SKM-1 treated with dmso at 0.1 percent for 144 hours (cell line): Measurements from ENCODE around the gene AP3M1.

Experiments used
- DNase-seq: peaks from one replicate; lab custom pipeline; 2025; ENCODE audit not compliant: unreplicated experiment; lab: John Stamatoyannopoulos, UW

Gene AP3M1

GRCh38 chr10:74120911-74121310 lies 29.7 kb downstream of the AP3M1 start:
- DNase-seq: no peak

- no peak for DNase-seq
These were observed 31.8 kb downstream of the AP3M1 start for GRCh38 chr10:74118804-74119203.

GRCh38 chr10:74117738-74118137 lies 32.9 kb downstream of the AP3M1 start:
- no peak for DNase-seq

GRCh38 chr10:74114041-74114448 lies 36.6 kb downstream of the AP3M1 start:
- DNase-seq: no peak

- DNase-seq: no peak
These were observed 37.1 kb downstream of the AP3M1 start for GRCh38 chr10:74113546-74113945.

GRCh38 chr10:74111799-74112198 lies 38.8 kb downstream of the AP3M1 start:
- DNase-seq: no peak

- DNase-seq: no peak
These were observed 40.5 kb downstream of the AP3M1 start for GRCh38 chr10:74110120-74110519.

- no peak for DNase-seq
These were observed 41.2 kb downstream of the AP3M1 start for GRCh38 chr10:74109452-74109851.

GRCh38 chr10:74107391-74107790 lies 43.2 kb downstream of the AP3M1 start:
- no peak for DNase-seq

- no peak for DNase-seq
These were observed 45.6 kb downstream of the AP3M1 start for GRCh38 chr10:74104996-74105395.

- DNase-seq: no peak
These were observed 46.1 kb downstream of the AP3M1 start for GRCh38 chr10:74104480-74104879.

GRCh38 chr10:74103560-74104258 lies 46.9 kb downstream of the AP3M1 start:
- DNase-seq: no peak

GRCh38 chr10:74099836-74100235 lies 50.8 kb downstream of the AP3M1 start:
- no peak for DNase-seq

- DNase-seq: no peak
These were observed 51.2 kb downstream of the AP3M1 start for GRCh38 chr10:74099420-74099819.

GRCh38 chr10:74097776-74098175 lies 52.9 kb downstream of the AP3M1 start:
- no peak for DNase-seq

- no peak for DNase-seq
These were observed 53.9 kb downstream of the AP3M1 start for GRCh38 chr10:74096777-74097176.

- DNase-seq: no peak
These were observed 56.4 kb downstream of the AP3M1 start for GRCh38 chr10:74094231-74094630.

- DNase-seq: no peak
These were observed 57.0 kb downstream of the AP3M1 start for GRCh38 chr10:74093530-74094164.

GRCh38 chr10:74092372-74092771 lies 58.3 kb downstream of the AP3M1 start:
- no peak for DNase-seq

GRCh38 chr10:74088722-74089121 lies 61.9 kb downstream of the AP3M1 start:
- DNase-seq: no peak

GRCh38 chr10:74086317-74086716 lies 64.3 kb downstream of the AP3M1 start:
- DNase-seq: no peak

- no peak for DNase-seq
These were observed 65.7 kb downstream of the AP3M1 start for GRCh38 chr10:74084955-74085354.

GRCh38 chr10:74083304-74083703 lies 67.3 kb downstream of the AP3M1 start:
- no peak for DNase-seq
